Calu3 (cell line): ENCODE measurements around the gene DLG2. TPM values are rescaled to one million over a fixed set of nuclear protein-coding genes. Genes with fewer than 3 reads are reported as not detected.

Experiments used
- BruUV-seq: library from RNA; stranded (reverse); fragments of 400-500 nt; replicated peaks from 2 replicates; lab custom pipeline; 2021; lab: Mats Ljungman, UMichigan
- CTCF ChIA-PET: fragments of 300-600 bp; sonication (Branson Sonifier 250); formaldehyde crosslinking; loops from one replicate; lab custom pipeline; 2022; ENCODE audit warnings: antibody characterized with exemption; lab: Charles Lee
- DNase-seq: peaks from one replicate; pipeline ENCODE4 v3.0.0; 2022
- H3K27ac Mint-ChIP-seq: one replicate; pipeline ENCODE4 v1.8.0; 2022; ENCODE audit warnings: mixed read lengths; ENCODE audit not compliant: unreplicated experiment
- H3K27me3 Mint-ChIP-seq: one replicate; pipeline ENCODE4 v1.8.0; 2022; ENCODE audit warnings: mixed read lengths; ENCODE audit not compliant: unreplicated experiment
- H3K36me3 Mint-ChIP-seq: one replicate; pipeline ENCODE4 v1.8.0; 2022; ENCODE audit warnings: mild to moderate bottlenecking, moderate library complexity, mixed read lengths; ENCODE audit not compliant: insufficient read depth, unreplicated experiment
- H3K4me1 Mint-ChIP-seq: one replicate; pipeline ENCODE4 v1.8.0; 2022; ENCODE audit warnings: mild to moderate bottlenecking, low read depth, mixed read lengths; ENCODE audit not compliant: unreplicated experiment
- H3K4me3 Mint-ChIP-seq: one replicate; pipeline ENCODE4 v1.8.0; 2022; ENCODE audit warnings: mild to moderate bottlenecking, low read depth, moderate library complexity, mixed read lengths; ENCODE audit not compliant: unreplicated experiment
- H3K9me3 Mint-ChIP-seq: one replicate; pipeline ENCODE4 v1.8.0; 2022; ENCODE audit warnings: low read depth, mixed read lengths; ENCODE audit not compliant: unreplicated experiment
- intact Hi-C: fragments of 100-400 bp; cut with micrococcal nuclease; formaldehyde crosslinking; loops from one replicate; pipeline ENCODE4 v1.10.0; 2022; ENCODE audit not compliant: unreplicated experiment
- total RNA-seq: library from RNA; stranded (reverse); gene quantifications from 2 replicates; pipeline ENCODE4 v1.2.3, GENCODE V29; 2022
- TF ChIP-seq, protein P1 (sequence below): fragments of 200-600 bp; IDR thresholded peaks from one replicate; pipeline ENCODE4 v1.8.0; 2022; ENCODE audit warnings: antibody characterized with exemption; ENCODE audit not compliant: unreplicated experiment

The DLG2 gene
- total RNA-seq, 1 experiment from 2014 or later, result 0.71 TPM

DNA sequence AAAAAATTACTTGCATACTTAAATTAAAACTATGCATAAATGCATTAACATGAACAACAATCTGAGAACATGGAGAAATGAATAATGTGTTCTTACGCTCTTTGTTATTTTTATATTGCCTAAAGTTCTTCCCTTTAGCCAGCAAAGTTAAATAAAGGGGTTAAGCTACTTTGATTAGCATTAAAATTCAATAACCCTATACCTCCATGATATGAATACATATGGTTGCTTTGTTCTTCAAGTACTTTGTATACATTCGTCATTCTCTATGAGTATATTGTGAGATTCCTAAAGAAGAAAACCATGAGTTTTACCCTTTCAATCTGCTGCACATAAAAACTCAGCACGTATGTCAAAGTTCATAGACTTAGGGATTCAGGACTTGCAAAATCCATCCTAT lies 578.3 kb downstream of the DLG2 start:
- Mint-ChIP-seq H3K4me1 (no peaks in the 10 kb centered on the region), H3K27ac (no peak overlapping the region), H3K9me3 (no peaks in the 10 kb centered on the region), H3K4me3 (no peak overlapping the region), H3K27me3 (no peaks in the 10 kb centered on the region), H3K36me3 (no peaks in the 10 kb centered on the region)
- CTCF ChIA-PET, result no interaction called here
- intact Hi-C loops, result no loop called here
- TF ChIP-seq, protein P1, sequence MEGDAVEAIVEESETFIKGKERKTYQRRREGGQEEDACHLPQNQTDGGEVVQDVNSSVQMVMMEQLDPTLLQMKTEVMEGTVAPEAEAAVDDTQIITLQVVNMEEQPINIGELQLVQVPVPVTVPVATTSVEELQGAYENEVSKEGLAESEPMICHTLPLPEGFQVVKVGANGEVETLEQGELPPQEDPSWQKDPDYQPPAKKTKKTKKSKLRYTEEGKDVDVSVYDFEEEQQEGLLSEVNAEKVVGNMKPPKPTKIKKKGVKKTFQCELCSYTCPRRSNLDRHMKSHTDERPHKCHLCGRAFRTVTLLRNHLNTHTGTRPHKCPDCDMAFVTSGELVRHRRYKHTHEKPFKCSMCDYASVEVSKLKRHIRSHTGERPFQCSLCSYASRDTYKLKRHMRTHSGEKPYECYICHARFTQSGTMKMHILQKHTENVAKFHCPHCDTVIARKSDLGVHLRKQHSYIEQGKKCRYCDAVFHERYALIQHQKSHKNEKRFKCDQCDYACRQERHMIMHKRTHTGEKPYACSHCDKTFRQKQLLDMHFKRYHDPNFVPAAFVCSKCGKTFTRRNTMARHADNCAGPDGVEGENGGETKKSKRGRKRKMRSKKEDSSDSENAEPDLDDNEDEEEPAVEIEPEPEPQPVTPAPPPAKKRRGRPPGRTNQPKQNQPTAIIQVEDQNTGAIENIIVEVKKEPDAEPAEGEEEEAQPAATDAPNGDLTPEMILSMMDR, result no peak
- no peak for DNase-seq
- no TSS peak for BruUV-seq

DNA sequence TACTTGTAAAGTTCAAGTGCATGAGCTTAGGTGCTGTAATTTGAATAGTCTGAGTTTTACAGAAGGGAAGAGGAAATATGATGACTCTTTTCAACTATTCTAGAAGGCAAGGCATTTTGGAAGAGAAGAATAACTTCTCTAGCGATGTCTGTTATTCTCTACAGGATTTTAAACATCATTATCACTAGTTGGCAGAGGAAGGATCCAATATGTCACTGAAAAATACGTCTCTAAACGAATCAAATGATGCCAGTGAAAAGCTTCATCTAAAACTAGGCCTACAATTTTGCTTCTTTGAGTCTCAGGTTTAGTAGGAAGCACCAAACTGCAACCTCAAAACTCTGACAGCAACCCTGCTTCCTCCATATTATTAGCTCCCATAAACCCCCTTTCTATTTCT lies 581.4 kb downstream of the DLG2 start:
- intact Hi-C loops, result no loop called here
- no TSS peak for BruUV-seq
- H3K27ac Mint-ChIP-seq, result no peak overlapping the region
- H3K9me3 Mint-ChIP-seq, result no peaks in the 10 kb centered on the region
- H3K4me1 Mint-ChIP-seq, result no peaks in the 10 kb centered on the region
- no peak overlapping the region for H3K4me3 Mint-ChIP-seq
- CTCF ChIA-PET, result interaction anchor here (0.8 kb wide), 1 partner anchor 21 kb away, joined by 3 read pairs; no protein-coding TSS in a partner anchor
- DNase-seq, result no peak
- no peaks in the 10 kb centered on the region for H3K27me3 Mint-ChIP-seq
- H3K36me3 Mint-ChIP-seq, result no peaks in the 10 kb centered on the region
- TF ChIP-seq, protein P1, result no peak

DNA sequence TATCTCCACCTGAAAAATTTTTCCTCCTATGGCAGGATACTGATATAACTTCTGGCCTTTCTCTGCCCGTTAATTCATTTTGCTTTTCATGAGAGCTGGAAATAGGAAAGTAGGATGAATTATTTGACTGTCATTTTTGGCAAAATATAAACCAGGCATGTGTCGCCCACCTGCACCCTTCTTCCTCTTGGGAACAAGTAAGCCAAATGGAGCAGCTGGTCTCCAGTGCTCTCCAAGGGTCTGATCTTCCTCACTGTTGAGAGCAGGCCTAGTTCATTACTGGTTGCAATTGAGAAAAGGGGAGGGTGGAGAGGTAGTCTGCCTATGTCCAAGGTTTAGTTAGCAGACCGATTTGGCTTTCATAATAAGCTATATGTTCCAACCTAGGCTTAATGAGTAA lies 582.2 kb downstream of the DLG2 start:
- TF ChIP-seq, protein P1, result no peak
- Mint-ChIP-seq H3K4me1 (no peaks in the 10 kb centered on the region), H3K4me3 (no peak overlapping the region), H3K27me3 (no peaks in the 10 kb centered on the region), H3K9me3 (no peaks in the 10 kb centered on the region), H3K36me3 (no peaks in the 10 kb centered on the region), H3K27ac (no peak overlapping the region)
- BruUV-seq, result no TSS peak
- CTCF ChIA-PET, result interaction anchor here (0.8 kb wide), 1 partner anchor 21 kb away, joined by 3 read pairs; no protein-coding TSS in a partner anchor
- no peak for DNase-seq
- intact Hi-C loops, result no loop called here

DNA sequence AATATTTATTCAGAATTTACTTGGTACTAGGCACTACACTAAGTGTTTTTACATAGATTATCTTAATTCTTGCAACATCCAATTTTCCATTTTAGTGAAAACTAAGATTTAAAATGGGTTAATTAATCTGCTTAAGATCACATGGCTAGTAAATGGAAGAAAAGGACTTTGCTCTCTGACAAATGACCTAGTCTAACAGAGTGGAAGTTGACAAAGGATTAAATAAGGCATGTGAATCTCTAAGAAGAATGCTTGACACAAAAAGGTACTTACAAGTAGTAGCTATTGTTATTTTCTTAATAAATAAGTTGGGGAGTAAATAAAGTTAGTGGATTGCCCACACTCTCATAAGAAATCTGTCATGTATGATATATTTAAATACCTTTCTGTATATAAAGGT lies 584.8 kb downstream of the DLG2 start:
- Mint-ChIP-seq H3K9me3 (no peaks in the 10 kb centered on the region), H3K4me1 (no peaks in the 10 kb centered on the region), H3K36me3 (no peaks in the 10 kb centered on the region), H3K27ac (no peak overlapping the region), H3K4me3 (no peak overlapping the region), H3K27me3 (no peaks in the 10 kb centered on the region)
- DNase-seq, result no peak
- CTCF ChIA-PET, result no interaction called here
- TF ChIP-seq, protein P1, result no peak
- no TSS peak for BruUV-seq
- intact Hi-C loops, result no loop called here
